Measurements from ENCODE around the gene CRYGN.

CRYGN gene

DNA sequence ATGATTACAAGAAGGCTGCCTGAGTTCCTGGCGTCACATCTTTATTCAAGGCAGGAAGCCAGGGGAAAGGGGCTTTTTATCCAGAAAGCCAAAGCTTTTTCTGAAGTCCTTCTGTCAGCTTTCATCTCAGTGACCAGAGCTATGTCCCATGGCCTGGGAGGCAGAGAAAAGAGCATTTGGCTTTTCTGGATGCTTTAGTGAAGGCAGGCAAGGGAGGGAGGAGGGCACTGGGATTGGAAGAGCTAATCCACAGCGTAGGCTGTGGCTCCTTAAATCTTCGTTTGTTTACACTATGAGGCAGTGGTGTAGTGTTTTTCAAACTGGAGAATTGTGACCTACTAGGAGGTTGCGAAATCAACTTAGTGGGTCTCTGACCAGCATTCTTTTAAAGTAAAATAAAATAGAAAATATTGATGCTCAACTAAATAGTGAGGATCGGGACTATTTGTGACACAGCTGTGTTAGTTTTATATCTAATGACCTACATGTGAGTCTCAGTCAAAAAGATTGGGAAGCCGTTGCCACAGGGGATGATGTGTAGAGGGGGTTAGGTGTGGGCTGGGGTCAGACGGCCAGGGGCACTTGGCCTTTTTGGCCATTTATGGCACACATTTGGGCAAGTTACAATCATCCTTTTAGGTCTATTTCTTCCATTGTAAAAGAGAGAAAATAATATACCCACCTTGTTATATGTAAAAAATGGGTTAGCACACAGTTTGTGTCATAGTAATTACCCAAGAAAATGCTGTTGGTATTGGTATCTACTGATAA lies 14.1 kb downstream of the CRYGN start:
- Histone ChIP-seq H3K27me3 (ENCODE audit: insufficient read depth, low read depth) (no peaks in the 10 kb centered on the region), H3K36me3 (ENCODE audit: insufficient read depth) (no peaks in the 10 kb centered on the region), H4K20me1 (ENCODE audit: insufficient read depth) (no peaks in the 10 kb centered on the region), H3K27ac (no peak overlapping the region), H3K4me2 (no peak overlapping the region), H3K79me2 (ENCODE audit: insufficient read depth, low read depth) (no peaks in the 10 kb centered on the region), H2AFZ (ENCODE audit: low read depth) (no peak overlapping the region), H3K4me3 (IDR thresholded peaks at IDR 0.05; ENCODE audit: insufficient read depth, low read depth, low read length) (no peak overlapping the region), H3K4me1 (ENCODE audit: low read depth, poor library complexity, severe bottlenecking) (peaks cover 26% of the 10 kb centered on the region), H3K9ac (no peak overlapping the region)
- TF ChIP-seq, protein P1, sequence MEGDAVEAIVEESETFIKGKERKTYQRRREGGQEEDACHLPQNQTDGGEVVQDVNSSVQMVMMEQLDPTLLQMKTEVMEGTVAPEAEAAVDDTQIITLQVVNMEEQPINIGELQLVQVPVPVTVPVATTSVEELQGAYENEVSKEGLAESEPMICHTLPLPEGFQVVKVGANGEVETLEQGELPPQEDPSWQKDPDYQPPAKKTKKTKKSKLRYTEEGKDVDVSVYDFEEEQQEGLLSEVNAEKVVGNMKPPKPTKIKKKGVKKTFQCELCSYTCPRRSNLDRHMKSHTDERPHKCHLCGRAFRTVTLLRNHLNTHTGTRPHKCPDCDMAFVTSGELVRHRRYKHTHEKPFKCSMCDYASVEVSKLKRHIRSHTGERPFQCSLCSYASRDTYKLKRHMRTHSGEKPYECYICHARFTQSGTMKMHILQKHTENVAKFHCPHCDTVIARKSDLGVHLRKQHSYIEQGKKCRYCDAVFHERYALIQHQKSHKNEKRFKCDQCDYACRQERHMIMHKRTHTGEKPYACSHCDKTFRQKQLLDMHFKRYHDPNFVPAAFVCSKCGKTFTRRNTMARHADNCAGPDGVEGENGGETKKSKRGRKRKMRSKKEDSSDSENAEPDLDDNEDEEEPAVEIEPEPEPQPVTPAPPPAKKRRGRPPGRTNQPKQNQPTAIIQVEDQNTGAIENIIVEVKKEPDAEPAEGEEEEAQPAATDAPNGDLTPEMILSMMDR (conservative IDR thresholded peaks at IDR 0.05; ENCODE audit: low read depth, low read length), result no peak

DNA sequence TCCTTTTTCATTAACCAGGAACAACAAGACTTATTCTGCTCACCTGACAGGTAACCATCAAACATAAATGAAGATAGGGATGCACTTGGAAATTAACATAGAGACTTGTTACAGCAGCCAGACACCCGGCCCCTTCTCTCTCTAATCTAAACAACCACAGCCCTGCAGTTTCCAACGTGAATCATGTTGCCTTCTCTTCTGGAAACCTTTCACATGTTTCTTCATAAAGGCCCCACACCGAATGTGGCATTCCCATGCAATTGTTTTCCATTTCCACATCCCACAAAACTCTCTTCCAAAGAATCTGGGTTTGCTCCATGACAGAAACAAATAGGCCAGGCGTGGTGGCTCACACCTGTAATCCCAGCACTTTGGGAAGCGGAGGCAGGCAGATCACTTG lies 15.1 kb downstream of the CRYGN start:
- Histone ChIP-seq H3K4me3 (IDR thresholded peaks at IDR 0.05; ENCODE audit: insufficient read depth, low read depth, low read length) (no peak overlapping the region), H4K20me1 (ENCODE audit: insufficient read depth) (no peaks in the 10 kb centered on the region), H3K27me3 (ENCODE audit: insufficient read depth, low read depth) (no peaks in the 10 kb centered on the region), H3K4me1 (ENCODE audit: low read depth, poor library complexity, severe bottlenecking) (peaks cover 17% of the 10 kb centered on the region), H3K27ac (no peak overlapping the region), H3K79me2 (ENCODE audit: insufficient read depth, low read depth) (no peaks in the 10 kb centered on the region), H3K9ac (no peak overlapping the region), H3K4me2 (no peak overlapping the region), H2AFZ (ENCODE audit: low read depth) (no peak overlapping the region), H3K36me3 (ENCODE audit: insufficient read depth) (no peaks in the 10 kb centered on the region)
- TF ChIP-seq, protein P1 (conservative IDR thresholded peaks at IDR 0.05; ENCODE audit: low read depth, low read length), result no peak

GRCh38 chr7:151423936-151424335 lies 16.0 kb downstream of the CRYGN start:
- Histone ChIP-seq H3K27ac (no peak overlapping the region), H3K9ac (no peak overlapping the region), H3K27me3 (ENCODE audit: insufficient read depth, low read depth) (no peaks in the 10 kb centered on the region), H3K4me3 (IDR thresholded peaks at IDR 0.05; ENCODE audit: insufficient read depth, low read depth, low read length) (no peak overlapping the region), H4K20me1 (ENCODE audit: insufficient read depth) (no peaks in the 10 kb centered on the region), H3K4me2 (no peak overlapping the region), H2AFZ (ENCODE audit: low read depth) (no peak overlapping the region), H3K4me1 (ENCODE audit: low read depth, poor library complexity, severe bottlenecking) (peaks cover 8% of the 10 kb centered on the region), H3K79me2 (ENCODE audit: insufficient read depth, low read depth) (no peaks in the 10 kb centered on the region), H3K36me3 (ENCODE audit: insufficient read depth) (no peaks in the 10 kb centered on the region)
- TF ChIP-seq, protein P1 (conservative IDR thresholded peaks at IDR 0.05; ENCODE audit: low read depth, low read length), result no peak

- TF ChIP-seq, protein P1 (conservative IDR thresholded peaks at IDR 0.05; ENCODE audit: low read depth, low read length), result no peak
- no peaks in the 10 kb centered on the region for H4K20me1 ChIP-seq (ENCODE audit: insufficient read depth)
- H3K9ac ChIP-seq, result no peak overlapping the region
- H3K4me2 ChIP-seq, result no peak overlapping the region
- peaks cover under 1% of the 10 kb centered on the region for H3K4me1 ChIP-seq (ENCODE audit: low read depth, poor library complexity, severe bottlenecking)
- no peak overlapping the region for H3K27ac ChIP-seq
- no peaks in the 10 kb centered on the region for H3K36me3 ChIP-seq (ENCODE audit: insufficient read depth)
- H3K79me2 ChIP-seq (ENCODE audit: insufficient read depth, low read depth), result no peaks in the 10 kb centered on the region
- H3K27me3 ChIP-seq (ENCODE audit: insufficient read depth, low read depth), result no peaks in the 10 kb centered on the region
- H3K4me3 ChIP-seq (IDR thresholded peaks at IDR 0.05; ENCODE audit: insufficient read depth, low read depth, low read length), result no peak overlapping the region
- no peak overlapping the region for H2AFZ ChIP-seq (ENCODE audit: low read depth)
Measured at GRCh38 chr7:151423226-151423625, 16.7 kb downstream of the CRYGN start.

Measured in KMS-11 (cell line).